DND-41 (cell line): ENCODE measurements around the gene GSS.

Source experiments
- ATAC-seq: fragments of 200-7000 bp; cut with Tn5 transposase; 3 replicates; pipeline ENCODE4 v1.9.1; 2021; ENCODE audit warnings: low read depth; ENCODE audit not compliant: insufficient read depth
- DNase-seq: peaks from one replicate; pipeline ENCODE4 v3.0.0-alpha.2; 2020
- H2AFZ ChIP-seq: 2 replicates; pipeline ENCODE4 v1.6.0; 2012; ENCODE audit warnings: low read depth, low read length
- H3K27ac ChIP-seq: 2 replicates; pipeline ENCODE4 v1.5.1; 2012; ENCODE audit warnings: low read length, inconsistent platforms
- H3K27me3 ChIP-seq: fragments of 200-600 bp; sonication (generic); 2 replicates; pipeline ENCODE4 v1.6.0; 2012; ENCODE audit warnings: low read length, mild to moderate bottlenecking, inconsistent platforms; ENCODE audit not compliant: insufficient read depth, poor library complexity
- H3K36me3 ChIP-seq: 2 replicates; pipeline ENCODE4 v1.5.1; 2012; ENCODE audit warnings: low read length, inconsistent platforms; ENCODE audit not compliant: insufficient read depth
- H3K4me1 ChIP-seq: 2 replicates; pipeline ENCODE4 v1.5.1; 2012; ENCODE audit warnings: mild to moderate bottlenecking, low read length; ENCODE audit not compliant: insufficient read depth
- H3K4me2 ChIP-seq: 2 replicates; pipeline ENCODE4 v1.6.0; 2012; ENCODE audit warnings: mild to moderate bottlenecking, moderate library complexity, low read length, inconsistent platforms; ENCODE audit not compliant: insufficient read depth
- H3K4me3 ChIP-seq, 2 experiments: fragments of 200-600 bp in 1 of 2; shearing (Covaris generic) in 1 of 2; 2 replicates each; pipeline ENCODE4 v1.5.1; 2012 to 2016; ENCODE audit warnings: inconsistent platforms in 2 of 2, low read length in 2 of 2, mild to moderate bottlenecking in 2 of 2, low read depth in 1 of 2, moderate library complexity in 1 of 2
- H3K79me2 ChIP-seq: 2 replicates; pipeline ENCODE4 v1.6.0; 2012; ENCODE audit warnings: low read length, inconsistent platforms; ENCODE audit not compliant: insufficient read depth
- H3K9ac ChIP-seq: 2 replicates; pipeline ENCODE4 v1.6.0; 2012; ENCODE audit warnings: low read depth, mild to moderate bottlenecking, inconsistent platforms, low read length, moderate library complexity
- H3K9me3 ChIP-seq: 2 replicates; pipeline ENCODE4 v1.5.1; 2012; ENCODE audit warnings: low read length, moderate library complexity, mild to moderate bottlenecking, inconsistent platforms; ENCODE audit not compliant: insufficient read depth, severe bottlenecking
- H4K20me1 ChIP-seq: 2 replicates; pipeline ENCODE4 v1.6.0; 2012; ENCODE audit warnings: low read length; ENCODE audit not compliant: insufficient read depth
- EZH2 ChIP-seq: IDR thresholded peaks from 3 replicates; pipeline ENCODE4 v1.6.1; 2012; ENCODE audit warnings: borderline replicate concordance, low read depth, mild to moderate bottlenecking, moderate library complexity, low read length, inconsistent platforms; ENCODE audit not compliant: severe bottlenecking
- TF ChIP-seq, protein P1 (sequence below): IDR thresholded peaks from 2 replicates; pipeline ENCODE4 v1.5.1; 2012; ENCODE audit warnings: borderline replicate concordance, low read length, moderate library complexity, mild to moderate bottlenecking; ENCODE audit not compliant: poor library complexity, severe bottlenecking; ENCODE audit errors: extremely low read depth

The GSS gene

DNA sequence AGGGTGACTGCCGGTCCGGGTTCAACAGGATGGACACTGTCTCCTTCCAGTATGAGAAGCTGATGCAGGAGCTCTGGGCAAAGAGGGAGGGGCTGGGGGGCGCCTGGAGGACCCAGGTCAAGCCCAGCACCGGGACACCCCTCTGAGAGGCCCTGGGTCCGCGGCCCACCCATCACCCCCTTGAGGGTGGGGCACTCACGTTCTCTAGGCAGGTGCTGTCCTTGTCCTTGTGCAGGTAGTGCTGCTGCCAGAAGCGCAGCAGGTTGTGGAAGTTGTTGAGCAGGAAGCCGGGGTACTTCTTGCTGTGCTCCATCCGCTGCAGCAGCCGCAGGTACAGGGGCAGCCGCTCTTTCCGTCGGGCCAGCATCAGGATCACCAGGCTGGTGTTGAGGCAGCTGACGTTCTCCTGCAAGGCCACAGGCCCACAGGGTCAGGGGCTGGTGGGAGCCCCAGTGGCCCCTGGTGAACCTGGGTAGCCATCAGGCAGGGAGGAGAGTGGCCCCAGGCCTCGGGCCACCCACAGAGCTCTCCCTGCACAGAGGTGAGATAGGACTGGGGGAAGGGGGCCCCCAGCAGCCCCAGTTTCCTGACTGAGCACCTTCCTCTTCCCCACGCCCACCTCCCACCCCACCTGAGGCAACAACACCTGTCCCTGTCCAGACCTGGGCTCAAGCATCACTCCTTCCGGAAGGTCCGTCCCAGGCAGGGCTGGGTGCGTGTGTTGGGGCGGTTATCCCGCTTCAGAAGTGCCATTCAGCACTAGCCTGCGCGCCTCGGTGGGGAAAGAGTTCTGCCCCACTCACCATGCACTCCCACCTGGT is 47.8 kb upstream of the GSS start:
- ATAC-seq (no peak), DNase-seq (no peak)
- TF ChIP-seq EZH2 = no peak
- TF ChIP-seq, protein P1, sequence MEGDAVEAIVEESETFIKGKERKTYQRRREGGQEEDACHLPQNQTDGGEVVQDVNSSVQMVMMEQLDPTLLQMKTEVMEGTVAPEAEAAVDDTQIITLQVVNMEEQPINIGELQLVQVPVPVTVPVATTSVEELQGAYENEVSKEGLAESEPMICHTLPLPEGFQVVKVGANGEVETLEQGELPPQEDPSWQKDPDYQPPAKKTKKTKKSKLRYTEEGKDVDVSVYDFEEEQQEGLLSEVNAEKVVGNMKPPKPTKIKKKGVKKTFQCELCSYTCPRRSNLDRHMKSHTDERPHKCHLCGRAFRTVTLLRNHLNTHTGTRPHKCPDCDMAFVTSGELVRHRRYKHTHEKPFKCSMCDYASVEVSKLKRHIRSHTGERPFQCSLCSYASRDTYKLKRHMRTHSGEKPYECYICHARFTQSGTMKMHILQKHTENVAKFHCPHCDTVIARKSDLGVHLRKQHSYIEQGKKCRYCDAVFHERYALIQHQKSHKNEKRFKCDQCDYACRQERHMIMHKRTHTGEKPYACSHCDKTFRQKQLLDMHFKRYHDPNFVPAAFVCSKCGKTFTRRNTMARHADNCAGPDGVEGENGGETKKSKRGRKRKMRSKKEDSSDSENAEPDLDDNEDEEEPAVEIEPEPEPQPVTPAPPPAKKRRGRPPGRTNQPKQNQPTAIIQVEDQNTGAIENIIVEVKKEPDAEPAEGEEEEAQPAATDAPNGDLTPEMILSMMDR = no peak
- no peak overlapping the region for H3K4me3 ChIP-seq
- H3K9ac ChIP-seq = no peak overlapping the region
- H4K20me1 ChIP-seq = peaks cover 45% of the 10 kb centered on the region
- H3K27ac ChIP-seq = no peak overlapping the region
- H3K27me3 ChIP-seq = no peaks in the 10 kb centered on the region
- H2AFZ ChIP-seq = no peak overlapping the region
- peaks cover 100% of the 10 kb centered on the region for H3K36me3 ChIP-seq
- no peaks in the 10 kb centered on the region for H3K79me2 ChIP-seq
- no peak overlapping the region for H3K4me2 ChIP-seq
- no peaks in the 10 kb centered on the region for H3K9me3 ChIP-seq
- H3K4me1 ChIP-seq = no peaks in the 10 kb centered on the region

DNA sequence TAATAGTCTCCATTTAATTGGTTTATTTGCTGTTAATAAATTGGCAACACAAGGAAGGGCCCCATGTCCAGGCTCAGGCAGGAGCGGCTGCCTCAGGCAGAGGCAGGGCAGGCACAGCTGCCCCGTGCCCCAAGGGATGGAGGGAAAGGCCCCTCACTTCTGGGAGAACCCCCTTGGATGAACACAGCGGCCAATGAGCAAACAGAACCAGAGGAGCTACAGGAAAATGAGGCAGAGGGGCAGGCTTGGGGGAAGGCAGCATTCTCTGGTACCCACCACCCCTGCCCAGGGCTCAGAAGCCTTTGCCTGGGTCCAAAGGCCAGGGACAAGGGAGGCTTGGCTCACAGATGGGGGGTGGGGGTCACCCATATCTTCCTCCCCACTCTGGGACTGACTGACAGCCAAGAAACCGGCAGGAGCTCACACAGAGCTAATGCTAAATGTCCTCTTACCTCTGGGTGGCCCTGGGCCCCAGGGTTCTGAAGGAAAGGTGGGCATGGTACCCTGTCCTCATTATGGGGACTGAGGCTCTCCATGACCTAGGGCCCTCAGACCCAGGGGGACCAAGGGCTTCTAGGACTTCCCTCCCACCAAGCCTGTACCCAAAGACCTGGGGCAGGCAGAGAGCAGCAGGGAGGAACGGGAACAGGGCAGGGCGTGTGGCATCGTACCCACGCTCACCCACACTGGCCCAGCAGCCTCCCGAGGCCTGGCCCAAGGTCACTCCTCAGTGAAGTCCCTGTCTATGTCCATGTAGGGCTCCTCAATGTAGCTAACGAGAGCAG is 47.0 kb upstream of the GSS start:
- Histone ChIP-seq H3K27me3 (no peaks in the 10 kb centered on the region), H4K20me1 (peaks cover 45% of the 10 kb centered on the region), H3K9me3 (no peaks in the 10 kb centered on the region), H3K4me1 (no peaks in the 10 kb centered on the region), H2AFZ (no peak overlapping the region), H3K4me3 (no peak overlapping the region), H3K4me2 (no peak overlapping the region), H3K9ac (no peak overlapping the region), H3K79me2 (no peaks in the 10 kb centered on the region), H3K27ac (no peak overlapping the region), H3K36me3 (peaks cover 100% of the 10 kb centered on the region)
- ATAC-seq = no peak
- TF ChIP-seq, protein P1 = no peak
- DNase-seq = no peak

DNA sequence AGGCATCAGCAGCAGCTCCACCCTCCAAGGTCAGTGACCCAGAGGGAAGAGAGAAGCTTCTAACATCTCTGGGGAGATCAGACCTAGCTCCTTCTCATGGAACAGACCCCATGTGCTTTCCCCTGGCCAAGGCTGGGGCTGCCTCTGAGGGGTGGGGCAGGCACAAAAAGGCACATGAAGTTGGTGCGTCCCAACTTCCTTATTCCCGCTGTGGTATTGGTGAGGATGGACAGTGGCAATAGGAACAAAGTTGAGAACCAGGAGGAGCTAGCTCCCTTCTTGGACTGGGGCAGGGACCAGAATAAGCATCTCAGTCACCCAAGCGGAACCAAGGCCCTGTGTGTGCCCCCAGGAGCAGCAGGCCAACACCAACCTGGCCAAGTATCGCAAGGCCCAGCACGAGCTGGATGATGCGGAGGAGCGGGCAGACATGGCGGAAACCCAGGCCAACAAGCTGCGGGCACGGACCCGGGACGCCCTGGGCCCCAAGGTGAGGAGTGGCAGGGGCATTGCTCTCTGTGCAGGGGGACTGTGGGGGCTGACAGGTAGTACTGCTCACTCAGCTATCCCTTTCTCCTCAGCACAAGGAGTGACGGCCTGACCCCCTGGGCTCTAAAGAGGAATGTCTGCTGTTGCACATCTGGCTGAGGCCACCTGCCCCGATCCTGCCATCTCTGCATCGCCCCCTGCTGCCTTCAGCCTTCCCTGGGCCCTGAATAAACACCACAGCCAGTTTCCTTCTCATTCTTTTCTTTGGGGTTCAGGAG is 46.2 kb upstream of the GSS start:
- Histone ChIP-seq H3K9ac (no peak overlapping the region), H3K79me2 (no peaks in the 10 kb centered on the region), H3K4me1 (no peaks in the 10 kb centered on the region), H3K36me3 (peaks cover 95% of the 10 kb centered on the region), H3K4me3 (no peak overlapping the region), H3K27me3 (no peaks in the 10 kb centered on the region), H4K20me1 (peaks cover 45% of the 10 kb centered on the region), H3K9me3 (no peaks in the 10 kb centered on the region), H2AFZ (no peak overlapping the region), H3K4me2 (no peak overlapping the region), H3K27ac (no peak overlapping the region)
- ATAC-seq (peak; percentile 39; the same call in 2 of the 3 replicates), DNase-seq (peak; percentile 25)
- TF ChIP-seq, protein P1 = peak; percentile 53
- TF ChIP-seq EZH2 = no peak
